HepG2 (cell line): ENCODE data around the gene EMP2. TPM values are rescaled to one million over a fixed set of nuclear protein-coding genes. Genes with fewer than 3 reads are reported as not detected.

Source experiments
- CCDC6 ChIP-seq: sonication (generic); formaldehyde crosslinking; IDR thresholded peaks from 2 replicates; pipeline ENCODE4 v1.8.1; 2022; ENCODE audit warnings: mild to moderate bottlenecking, missing genetic modification reagents, moderate library complexity
- CERS6 ChIP-seq: sonication (generic); formaldehyde crosslinking; IDR thresholded peaks from 2 replicates; pipeline ENCODE4 v1.5.0; 2020; ENCODE audit warnings: missing genetic modification reagents
- E2F5 ChIP-seq: sonication (generic); formaldehyde crosslinking; conservative IDR thresholded peaks from 2 replicates; pipeline ENCODE4 v1.4.0; 2020; ENCODE audit warnings: missing genetic modification reagents
- FOXA3 ChIP-seq: IDR thresholded peaks from 2 replicates; pipeline ENCODE4 v1.6.1; 2016; ENCODE audit warnings: missing genetic modification reagents, missing compliant biosample characterization
- HOMEZ ChIP-seq: IDR thresholded peaks from 2 replicates; pipeline ENCODE4 v1.6.1; 2016; ENCODE audit warnings: low read depth
- NCOR1 ChIP-seq: fragments of 200-600 bp; sonication (generic); IDR thresholded peaks from 2 replicates; pipeline ENCODE4 v1.7.0; 2017; ENCODE audit warnings: antibody characterized with exemption, low read length, borderline replicate concordance
- PBX2 ChIP-seq: IDR thresholded peaks from 2 replicates; pipeline ENCODE4 v1.6.1; 2016; ENCODE audit warnings: control low read depth
- PLSCR1 ChIP-seq: sonication (generic); formaldehyde crosslinking; IDR thresholded peaks from 2 replicates; pipeline ENCODE4 v1.5.0; 2020; ENCODE audit warnings: missing genetic modification reagents, mild to moderate bottlenecking, borderline replicate concordance
- TSC22D2 ChIP-seq: sonication (generic); formaldehyde crosslinking; IDR thresholded peaks from 2 replicates; pipeline ENCODE4 v1.5.1; 2020; ENCODE audit warnings: missing genetic modification reagents, mild to moderate bottlenecking, borderline replicate concordance
- YEATS2 ChIP-seq: sonication (generic); formaldehyde crosslinking; IDR thresholded peaks from 2 replicates; pipeline ENCODE4 v1.4.0; 2020; ENCODE audit warnings: missing genetic modification reagents, borderline replicate concordance
- ZBTB34 ChIP-seq: sonication (generic); formaldehyde crosslinking; IDR thresholded peaks from 2 replicates; pipeline ENCODE4 v1.8.0; 2022; ENCODE audit warnings: mild to moderate bottlenecking, missing genetic modification reagents
- ZBTB7B ChIP-seq: sonication (generic); formaldehyde crosslinking; IDR thresholded peaks from 2 replicates; pipeline ENCODE4 v1.4.0; 2020; ENCODE audit warnings: missing genetic modification reagents
- ZNF251 ChIP-seq: sonication (generic); formaldehyde crosslinking; IDR thresholded peaks from 2 replicates; pipeline ENCODE4 v1.9.0; 2021; ENCODE audit warnings: mild to moderate bottlenecking, missing genetic modification reagents
- ZNF354B ChIP-seq: sonication (generic); formaldehyde crosslinking; IDR thresholded peaks from 2 replicates; pipeline ENCODE4 v1.8.0; 2022; ENCODE audit warnings: mild to moderate bottlenecking, missing genetic modification reagents
- ZNF710 ChIP-seq: sonication (generic); formaldehyde crosslinking; IDR thresholded peaks from 2 replicates; pipeline ENCODE4 v1.5.0; 2020; ENCODE audit warnings: mild to moderate bottlenecking, missing genetic modification reagents, borderline replicate concordance
- ZNF766 ChIP-seq: sonication (generic); formaldehyde crosslinking; IDR thresholded peaks from 2 replicates; pipeline ENCODE4 v1.5.0; 2020; ENCODE audit warnings: missing genetic modification reagents, borderline replicate concordance
- ZNF775 ChIP-seq: sonication (generic); formaldehyde crosslinking; IDR thresholded peaks from 2 replicates; pipeline ENCODE4 v1.4.0; 2020; ENCODE audit warnings: missing genetic modification reagents, mild to moderate bottlenecking, moderate library complexity, borderline replicate concordance
- ZNF883 ChIP-seq: sonication (generic); formaldehyde crosslinking; IDR thresholded peaks from 2 replicates; pipeline ENCODE4 v1.5.1; 2020; ENCODE audit warnings: mild to moderate bottlenecking, missing genetic modification reagents; ENCODE audit errors: not compliant biosample characterization
- polyA plus RNA-seq, 8 experiments: library from polyadenylated mRNA; depleted of rRNA in 3 of 8; stranded (reverse) in 7 of 8; unstranded in 1 of 8; fragments of >200 nt; fragmentation: Illumina TruSeq in 4 of 8; extraction: Trizol in 4 of 8; gene quantifications; 2 replicates each; pipeline versions ENCODE4 v1.2.1 to v1.2.3, GENCODE V29; 2011 to 2016; ENCODE audit warnings: low read depth in 4 of 8, missing spikeins in 1 of 8, mixed read lengths in 1 of 8; ENCODE audit not compliant: insufficient read depth in 1 of 8
- total RNA-seq, 5 experiments: library from RNA; depleted of rRNA; stranded (reverse); fragments of >200 nt; fragmentation: Illumina TruSeq; extraction: Trizol; gene quantifications; 2 replicates each; pipeline ENCODE4 v1.2.3, GENCODE V29; 2016; ENCODE audit warnings: low read depth in 1 of 5

EMP2 gene
- total and polyA plus RNA-seq, 2 of the 13 experiments (the other 11 are each of a cell fraction or from before 2014, with no cell fraction given): 24.6 to 91.2 TPM

- TF ChIP-seq TSC22D2 (CRISPR knock-in tag) (peak; percentile 35; the same call in 1 of the 2 replicates), CERS6 (CRISPR knock-in tag) (no peak), ZNF251 (CRISPR knock-in tag) (no peak), PBX2 (CRISPR knock-in tag) (peak; percentile 38; the same call in 1 of the 2 replicates), ZNF883 (CRISPR knock-in tag) (no peak), ZNF710 (peak; percentile 78; the same call in 1 of the 2 replicates), ZNF354B (CRISPR knock-in tag) (no peak), CCDC6 (CRISPR knock-in tag) (peak; percentile 76; the same call in 1 of the 2 replicates), FOXA3 (CRISPR knock-in tag) (peak; percentile 64; the same call in 1 of the 2 replicates), HOMEZ (CRISPR knock-in tag) (no peak; the same call in 1 of the 2 replicates), ZBTB34 (CRISPR knock-in tag) (peak; percentile 70; the same call in 1 of the 2 replicates), ZNF766 (CRISPR knock-in tag) (no peak), ZNF775 (CRISPR knock-in tag) (no peak), YEATS2 (peak; percentile 73; the same call in 1 of the 2 replicates), PLSCR1 (CRISPR knock-in tag) (no peak), ZBTB7B (peak; percentile 92), NCOR1 (peak; percentile 55; the same call in 1 of the 2 replicates), E2F5 (CRISPR knock-in tag) (no peak)
These were observed 36.6 kb upstream of the EMP2 start (continued) for GRCh38 chr16:10616756-10617640.
